ENCODE results near the gene RPTOR.

DNA sequence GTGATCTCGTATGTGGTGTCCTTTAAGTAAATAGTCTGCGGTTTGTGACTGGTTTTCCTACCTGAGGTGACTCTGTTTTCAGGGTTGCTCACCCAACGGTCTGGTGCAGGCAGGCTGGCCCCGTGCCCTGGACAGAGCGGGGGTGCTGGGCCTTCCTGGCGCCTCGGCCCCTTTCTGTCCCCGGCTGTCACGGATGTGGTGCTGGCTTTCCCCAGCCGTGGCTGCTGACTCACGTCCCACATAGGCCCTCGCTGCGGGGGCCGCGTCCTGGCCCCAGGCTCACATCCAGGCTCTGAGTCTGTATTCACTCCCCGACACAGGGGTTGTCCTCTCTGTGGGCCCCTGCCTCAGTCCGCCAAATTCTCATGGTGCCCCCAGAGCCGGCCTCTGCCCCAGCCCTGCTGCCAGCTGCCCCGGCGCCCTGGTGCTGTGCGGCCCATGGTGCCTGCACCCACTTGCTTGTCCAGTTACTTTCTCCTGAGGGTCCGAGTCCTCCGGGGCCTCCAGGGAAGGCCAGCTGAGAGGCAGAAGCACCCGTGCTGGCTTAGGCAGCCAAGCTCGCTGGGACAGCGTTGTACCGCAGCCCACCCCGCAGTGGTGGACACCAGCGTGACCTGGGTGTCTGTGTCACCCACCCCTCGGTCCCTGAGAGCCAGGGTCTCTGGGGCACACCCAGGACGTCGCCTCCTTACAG lies 452.9 kb downstream of the RPTOR start:
- TF ChIP-seq, protein P1, sequence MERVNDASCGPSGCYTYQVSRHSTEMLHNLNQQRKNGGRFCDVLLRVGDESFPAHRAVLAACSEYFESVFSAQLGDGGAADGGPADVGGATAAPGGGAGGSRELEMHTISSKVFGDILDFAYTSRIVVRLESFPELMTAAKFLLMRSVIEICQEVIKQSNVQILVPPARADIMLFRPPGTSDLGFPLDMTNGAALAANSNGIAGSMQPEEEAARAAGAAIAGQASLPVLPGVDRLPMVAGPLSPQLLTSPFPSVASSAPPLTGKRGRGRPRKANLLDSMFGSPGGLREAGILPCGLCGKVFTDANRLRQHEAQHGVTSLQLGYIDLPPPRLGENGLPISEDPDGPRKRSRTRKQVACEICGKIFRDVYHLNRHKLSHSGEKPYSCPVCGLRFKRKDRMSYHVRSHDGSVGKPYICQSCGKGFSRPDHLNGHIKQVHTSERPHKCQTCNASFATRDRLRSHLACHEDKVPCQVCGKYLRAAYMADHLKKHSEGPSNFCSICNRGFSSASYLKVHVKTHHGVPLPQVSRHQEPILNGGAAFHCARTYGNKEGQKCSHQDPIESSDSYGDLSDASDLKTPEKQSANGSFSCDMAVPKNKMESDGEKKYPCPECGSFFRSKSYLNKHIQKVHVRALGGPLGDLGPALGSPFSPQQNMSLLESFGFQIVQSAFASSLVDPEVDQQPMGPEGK (CRISPR knock-in tag; IDR thresholded peaks at IDR 0.05; ENCODE audit: borderline replicate concordance) = no peak
- TF ChIP-seq GLIS3 (CRISPR knock-in tag; IDR thresholded peaks at IDR 0.05) (no peak), ZNF8 (CRISPR knock-in tag; IDR thresholded peaks at IDR 0.05) (no peak), RARB (CRISPR knock-in tag; IDR thresholded peaks at IDR 0.05) (no peak), CSDC2 (CRISPR knock-in tag; IDR thresholded peaks at IDR 0.05) (no peak), ZNF70 (CRISPR knock-in tag; IDR thresholded peaks at IDR 0.05) (no peak), ZFP30 (CRISPR knock-in tag; IDR thresholded peaks at IDR 0.05) (no peak), TCF4 (CRISPR knock-in tag; IDR thresholded peaks at IDR 0.05; ENCODE audit: borderline replicate concordance) (no peak), ARNTL (CRISPR knock-in tag; IDR thresholded peaks at IDR 0.05; ENCODE audit: borderline replicate concordance, low read depth) (no peak), ZC3H10 (CRISPR knock-in tag; IDR thresholded peaks at IDR 0.05) (no peak)
- TF ChIP-seq, protein P2, sequence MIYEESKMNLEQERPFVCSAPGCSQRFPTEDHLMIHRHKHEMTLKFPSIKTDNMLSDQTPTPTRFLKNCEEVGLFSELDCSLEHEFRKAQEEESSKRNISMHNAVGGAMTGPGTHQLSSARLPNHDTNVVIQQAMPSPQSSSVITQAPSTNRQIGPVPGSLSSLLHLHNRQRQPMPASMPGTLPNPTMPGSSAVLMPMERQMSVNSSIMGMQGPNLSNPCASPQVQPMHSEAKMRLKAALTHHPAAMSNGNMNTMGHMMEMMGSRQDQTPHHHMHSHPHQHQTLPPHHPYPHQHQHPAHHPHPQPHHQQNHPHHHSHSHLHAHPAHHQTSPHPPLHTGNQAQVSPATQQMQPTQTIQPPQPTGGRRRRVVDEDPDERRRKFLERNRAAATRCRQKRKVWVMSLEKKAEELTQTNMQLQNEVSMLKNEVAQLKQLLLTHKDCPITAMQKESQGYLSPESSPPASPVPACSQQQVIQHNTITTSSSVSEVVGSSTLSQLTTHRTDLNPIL (CRISPR knock-in tag; IDR thresholded peaks at IDR 0.05; ENCODE audit: low read depth) = no peak

Measured in SK-N-SH treated with all-trans-retinoic acid at 6 μM for 48 hours (cell line).